HepG2 (cell line): ENCODE measurements around the gene SERPINA6. TPM values are rescaled to one million over a fixed set of nuclear protein-coding genes. Genes with fewer than 3 reads are reported as not detected.

Source experiments
- ELF4 ChIP-seq: sonication (generic); formaldehyde crosslinking; IDR thresholded peaks from 2 replicates; pipeline ENCODE4 v1.5.0; 2020; ENCODE audit warnings: missing genetic modification reagents, mild to moderate bottlenecking, moderate library complexity, borderline replicate concordance
- MZF1 ChIP-seq: sonication (generic); formaldehyde crosslinking; IDR thresholded peaks from 2 replicates; pipeline ENCODE4 v1.8.1; 2023; ENCODE audit warnings: mild to moderate bottlenecking, missing genetic modification reagents, borderline replicate concordance
- NFE2L1 ChIP-seq: sonication (generic); formaldehyde crosslinking; IDR thresholded peaks from 2 replicates; pipeline ENCODE4 v1.4.0; 2020; ENCODE audit warnings: missing genetic modification reagents, mild to moderate bottlenecking, borderline replicate concordance
- PREB ChIP-seq: sonication (generic); formaldehyde crosslinking; IDR thresholded peaks from 2 replicates; pipeline ENCODE4 v1.4.0; 2020; ENCODE audit warnings: missing genetic modification reagents
- U2AF2 ChIP-seq: fragments of 200-400 bp; formaldehyde crosslinking; IDR thresholded peaks from 2 replicates; pipeline ENCODE4 v1.6.1; 2017; ENCODE audit warnings: low read depth, mild to moderate bottlenecking, low read length
- ZFP36 ChIP-seq: fragments of 150-350 bp; IDR thresholded peaks from 2 replicates; pipeline ENCODE4 v1.6.1; 2018; ENCODE audit warnings: borderline replicate concordance, low read length, low read depth; ENCODE audit not compliant: partially characterized antibody
- ZNF549 ChIP-seq: sonication (generic); formaldehyde crosslinking; IDR thresholded peaks from 2 replicates; pipeline ENCODE4 v1.5.0; 2020; ENCODE audit warnings: missing genetic modification reagents
- ZNF703 ChIP-seq: sonication (generic); formaldehyde crosslinking; IDR thresholded peaks from 2 replicates; pipeline ENCODE4 v1.5.1; 2020; ENCODE audit warnings: missing genetic modification reagents, mild to moderate bottlenecking, moderate library complexity, borderline replicate concordance
- ZNF784 ChIP-seq: sonication (generic); formaldehyde crosslinking; IDR thresholded peaks from 2 replicates; pipeline ENCODE4 v1.5.1; 2020; ENCODE audit warnings: missing genetic modification reagents, mild to moderate bottlenecking, borderline replicate concordance
- ZSCAN5A ChIP-seq: sonication (generic); formaldehyde crosslinking; IDR thresholded peaks from 2 replicates; pipeline ENCODE4 v1.8.0; 2022; ENCODE audit warnings: mild to moderate bottlenecking, missing genetic modification reagents, borderline replicate concordance
- polyA plus RNA-seq, 8 experiments: library from polyadenylated mRNA; depleted of rRNA in 3 of 8; stranded (reverse) in 7 of 8; unstranded in 1 of 8; fragments of >200 nt; fragmentation: Illumina TruSeq in 4 of 8; extraction: Trizol in 4 of 8; gene quantifications; 2 replicates each; pipeline versions ENCODE4 v1.2.1 to v1.2.3, GENCODE V29; 2011 to 2016; ENCODE audit warnings: low read depth in 4 of 8, missing spikeins in 1 of 8, mixed read lengths in 1 of 8; ENCODE audit not compliant: insufficient read depth in 1 of 8
- total RNA-seq, 5 experiments: library from RNA; depleted of rRNA; stranded (reverse); fragments of >200 nt; fragmentation: Illumina TruSeq; extraction: Trizol; gene quantifications; 2 replicates each; pipeline ENCODE4 v1.2.3, GENCODE V29; 2016; ENCODE audit warnings: low read depth in 1 of 5
- TF ChIP-seq, protein P1 (sequence below): sonication (generic); formaldehyde crosslinking; IDR thresholded peaks from 2 replicates; pipeline ENCODE4 v1.4.0; 2020; ENCODE audit warnings: mild to moderate bottlenecking, missing genetic modification reagents
- TF ChIP-seq, protein P2 (sequence below): sonication (generic); formaldehyde crosslinking; conservative IDR thresholded peaks from 2 replicates; pipeline ENCODE4 v1.4.0; 2020; ENCODE audit warnings: missing genetic modification reagents
- TF ChIP-seq, protein P3 (sequence below): sonication (generic); formaldehyde crosslinking; IDR thresholded peaks from 2 replicates; pipeline ENCODE4 v1.5.0; 2020; ENCODE audit warnings: mild to moderate bottlenecking, missing genetic modification reagents

Gene SERPINA6
- total and polyA plus RNA-seq, 2 of the 13 experiments (the other 11 are each of a cell fraction or from before 2014, with no cell fraction given): 260 to 333 TPM

GRCh38 chr14:94355191-94355794 is 32.2 kb upstream of the SERPINA6 start (continued):
- TF ChIP-seq MZF1: no peak
- TF ChIP-seq NFE2L1 (CRISPR knock-in tag): no peak
- TF ChIP-seq U2AF2: no peak
- 0 out of 2 replicates have a peak, but pooled peaks have one; percentile 28 for TF ChIP-seq ZNF703
- no peak for TF ChIP-seq ZNF549 (CRISPR knock-in tag)
- TF ChIP-seq ELF4 (CRISPR knock-in tag): peak; percentile 84; the same call in 1 of the 2 replicates
- no peak; the same call in 1 of the 2 replicates for TF ChIP-seq ZNF784 (CRISPR knock-in tag)
- TF ChIP-seq, protein P1, sequence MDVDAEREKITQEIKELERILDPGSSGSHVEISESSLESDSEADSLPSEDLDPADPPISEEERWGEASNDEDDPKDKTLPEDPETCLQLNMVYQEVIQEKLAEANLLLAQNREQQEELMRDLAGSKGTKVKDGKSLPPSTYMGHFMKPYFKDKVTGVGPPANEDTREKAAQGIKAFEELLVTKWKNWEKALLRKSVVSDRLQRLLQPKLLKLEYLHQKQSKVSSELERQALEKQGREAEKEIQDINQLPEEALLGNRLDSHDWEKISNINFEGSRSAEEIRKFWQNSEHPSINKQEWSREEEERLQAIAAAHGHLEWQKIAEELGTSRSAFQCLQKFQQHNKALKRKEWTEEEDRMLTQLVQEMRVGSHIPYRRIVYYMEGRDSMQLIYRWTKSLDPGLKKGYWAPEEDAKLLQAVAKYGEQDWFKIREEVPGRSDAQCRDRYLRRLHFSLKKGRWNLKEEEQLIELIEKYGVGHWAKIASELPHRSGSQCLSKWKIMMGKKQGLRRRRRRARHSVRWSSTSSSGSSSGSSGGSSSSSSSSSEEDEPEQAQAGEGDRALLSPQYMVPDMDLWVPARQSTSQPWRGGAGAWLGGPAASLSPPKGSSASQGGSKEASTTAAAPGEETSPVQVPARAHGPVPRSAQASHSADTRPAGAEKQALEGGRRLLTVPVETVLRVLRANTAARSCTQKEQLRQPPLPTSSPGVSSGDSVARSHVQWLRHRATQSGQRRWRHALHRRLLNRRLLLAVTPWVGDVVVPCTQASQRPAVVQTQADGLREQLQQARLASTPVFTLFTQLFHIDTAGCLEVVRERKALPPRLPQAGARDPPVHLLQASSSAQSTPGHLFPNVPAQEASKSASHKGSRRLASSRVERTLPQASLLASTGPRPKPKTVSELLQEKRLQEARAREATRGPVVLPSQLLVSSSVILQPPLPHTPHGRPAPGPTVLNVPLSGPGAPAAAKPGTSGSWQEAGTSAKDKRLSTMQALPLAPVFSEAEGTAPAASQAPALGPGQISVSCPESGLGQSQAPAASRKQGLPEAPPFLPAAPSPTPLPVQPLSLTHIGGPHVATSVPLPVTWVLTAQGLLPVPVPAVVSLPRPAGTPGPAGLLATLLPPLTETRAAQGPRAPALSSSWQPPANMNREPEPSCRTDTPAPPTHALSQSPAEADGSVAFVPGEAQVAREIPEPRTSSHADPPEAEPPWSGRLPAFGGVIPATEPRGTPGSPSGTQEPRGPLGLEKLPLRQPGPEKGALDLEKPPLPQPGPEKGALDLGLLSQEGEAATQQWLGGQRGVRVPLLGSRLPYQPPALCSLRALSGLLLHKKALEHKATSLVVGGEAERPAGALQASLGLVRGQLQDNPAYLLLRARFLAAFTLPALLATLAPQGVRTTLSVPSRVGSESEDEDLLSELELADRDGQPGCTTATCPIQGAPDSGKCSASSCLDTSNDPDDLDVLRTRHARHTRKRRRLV (CRISPR knock-in tag): no peak
- TF ChIP-seq ZSCAN5A (CRISPR knock-in tag): no peak
- TF ChIP-seq, protein P2, sequence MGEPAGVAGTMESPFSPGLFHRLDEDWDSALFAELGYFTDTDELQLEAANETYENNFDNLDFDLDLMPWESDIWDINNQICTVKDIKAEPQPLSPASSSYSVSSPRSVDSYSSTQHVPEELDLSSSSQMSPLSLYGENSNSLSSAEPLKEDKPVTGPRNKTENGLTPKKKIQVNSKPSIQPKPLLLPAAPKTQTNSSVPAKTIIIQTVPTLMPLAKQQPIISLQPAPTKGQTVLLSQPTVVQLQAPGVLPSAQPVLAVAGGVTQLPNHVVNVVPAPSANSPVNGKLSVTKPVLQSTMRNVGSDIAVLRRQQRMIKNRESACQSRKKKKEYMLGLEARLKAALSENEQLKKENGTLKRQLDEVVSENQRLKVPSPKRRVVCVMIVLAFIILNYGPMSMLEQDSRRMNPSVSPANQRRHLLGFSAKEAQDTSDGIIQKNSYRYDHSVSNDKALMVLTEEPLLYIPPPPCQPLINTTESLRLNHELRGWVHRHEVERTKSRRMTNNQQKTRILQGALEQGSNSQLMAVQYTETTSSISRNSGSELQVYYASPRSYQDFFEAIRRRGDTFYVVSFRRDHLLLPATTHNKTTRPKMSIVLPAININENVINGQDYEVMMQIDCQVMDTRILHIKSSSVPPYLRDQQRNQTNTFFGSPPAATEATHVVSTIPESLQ (CRISPR knock-in tag): no peak
- TF ChIP-seq, protein P3, sequence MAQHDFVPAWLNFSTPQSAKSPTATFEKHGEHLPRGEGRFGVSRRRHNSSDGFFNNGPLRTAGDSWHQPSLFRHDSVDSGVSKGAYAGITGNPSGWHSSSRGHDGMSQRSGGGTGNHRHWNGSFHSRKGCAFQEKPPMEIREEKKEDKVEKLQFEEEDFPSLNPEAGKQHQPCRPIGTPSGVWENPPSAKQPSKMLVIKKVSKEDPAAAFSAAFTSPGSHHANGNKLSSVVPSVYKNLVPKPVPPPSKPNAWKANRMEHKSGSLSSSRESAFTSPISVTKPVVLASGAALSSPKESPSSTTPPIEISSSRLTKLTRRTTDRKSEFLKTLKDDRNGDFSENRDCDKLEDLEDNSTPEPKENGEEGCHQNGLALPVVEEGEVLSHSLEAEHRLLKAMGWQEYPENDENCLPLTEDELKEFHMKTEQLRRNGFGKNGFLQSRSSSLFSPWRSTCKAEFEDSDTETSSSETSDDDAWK: no peak
- TF ChIP-seq PREB (CRISPR knock-in tag): no peak
- no peak for TF ChIP-seq ZFP36
